OCI-LY3 (cell line): ENCODE results near the gene PLIN1.

Source experiments
- EZH2phosphoT487 ChIP-seq: fragments of 200-600 bp; shearing (Covaris generic); IDR thresholded peaks from 2 replicates; pipeline ENCODE4 v1.6.1; 2018; ENCODE audit warnings: antibody characterized with exemption, mixed run types, low read depth
- TF ChIP-seq, protein P1 (sequence below): fragments of 200-600, 300-600 bp; sonication (generic); IDR thresholded peaks from 2 replicates; pipeline ENCODE4 v1.5.1; 2014; ENCODE audit warnings: antibody characterized with exemption, low read length, low read depth

DNA sequence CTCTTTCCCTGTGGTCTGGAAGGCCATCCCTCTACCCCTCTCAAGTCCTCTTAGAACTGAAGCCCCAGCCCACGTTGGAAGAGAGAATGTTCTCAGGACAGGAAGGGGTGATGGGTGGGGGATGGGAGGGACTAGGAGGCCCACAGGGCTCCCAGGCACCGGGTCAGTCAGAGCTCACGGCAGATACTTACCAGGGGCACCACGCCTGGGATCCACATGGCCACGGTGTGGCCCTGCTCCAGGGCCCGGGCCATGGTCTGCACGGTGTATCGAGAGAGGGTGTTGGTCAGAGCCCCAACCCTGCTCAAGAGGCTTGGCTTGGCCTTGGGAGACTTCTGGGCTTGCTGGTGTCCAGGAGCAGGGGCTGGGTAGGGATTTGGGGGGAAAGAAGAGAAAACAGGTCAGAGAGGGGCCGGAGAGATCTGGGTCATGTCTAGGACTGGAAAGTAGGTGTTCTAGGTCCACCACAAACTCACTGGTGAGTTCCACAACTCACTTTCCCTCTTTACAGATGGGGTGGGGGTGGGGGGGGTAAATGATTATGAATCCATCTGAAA, 9.8 kb downstream of the PLIN1 start:
- TF ChIP-seq, protein P1, sequence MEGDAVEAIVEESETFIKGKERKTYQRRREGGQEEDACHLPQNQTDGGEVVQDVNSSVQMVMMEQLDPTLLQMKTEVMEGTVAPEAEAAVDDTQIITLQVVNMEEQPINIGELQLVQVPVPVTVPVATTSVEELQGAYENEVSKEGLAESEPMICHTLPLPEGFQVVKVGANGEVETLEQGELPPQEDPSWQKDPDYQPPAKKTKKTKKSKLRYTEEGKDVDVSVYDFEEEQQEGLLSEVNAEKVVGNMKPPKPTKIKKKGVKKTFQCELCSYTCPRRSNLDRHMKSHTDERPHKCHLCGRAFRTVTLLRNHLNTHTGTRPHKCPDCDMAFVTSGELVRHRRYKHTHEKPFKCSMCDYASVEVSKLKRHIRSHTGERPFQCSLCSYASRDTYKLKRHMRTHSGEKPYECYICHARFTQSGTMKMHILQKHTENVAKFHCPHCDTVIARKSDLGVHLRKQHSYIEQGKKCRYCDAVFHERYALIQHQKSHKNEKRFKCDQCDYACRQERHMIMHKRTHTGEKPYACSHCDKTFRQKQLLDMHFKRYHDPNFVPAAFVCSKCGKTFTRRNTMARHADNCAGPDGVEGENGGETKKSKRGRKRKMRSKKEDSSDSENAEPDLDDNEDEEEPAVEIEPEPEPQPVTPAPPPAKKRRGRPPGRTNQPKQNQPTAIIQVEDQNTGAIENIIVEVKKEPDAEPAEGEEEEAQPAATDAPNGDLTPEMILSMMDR = no peak
- no peak for TF ChIP-seq EZH2phosphoT487
